Measurements from ENCODE around the gene FOCAD.

Gene FOCAD

DNA sequence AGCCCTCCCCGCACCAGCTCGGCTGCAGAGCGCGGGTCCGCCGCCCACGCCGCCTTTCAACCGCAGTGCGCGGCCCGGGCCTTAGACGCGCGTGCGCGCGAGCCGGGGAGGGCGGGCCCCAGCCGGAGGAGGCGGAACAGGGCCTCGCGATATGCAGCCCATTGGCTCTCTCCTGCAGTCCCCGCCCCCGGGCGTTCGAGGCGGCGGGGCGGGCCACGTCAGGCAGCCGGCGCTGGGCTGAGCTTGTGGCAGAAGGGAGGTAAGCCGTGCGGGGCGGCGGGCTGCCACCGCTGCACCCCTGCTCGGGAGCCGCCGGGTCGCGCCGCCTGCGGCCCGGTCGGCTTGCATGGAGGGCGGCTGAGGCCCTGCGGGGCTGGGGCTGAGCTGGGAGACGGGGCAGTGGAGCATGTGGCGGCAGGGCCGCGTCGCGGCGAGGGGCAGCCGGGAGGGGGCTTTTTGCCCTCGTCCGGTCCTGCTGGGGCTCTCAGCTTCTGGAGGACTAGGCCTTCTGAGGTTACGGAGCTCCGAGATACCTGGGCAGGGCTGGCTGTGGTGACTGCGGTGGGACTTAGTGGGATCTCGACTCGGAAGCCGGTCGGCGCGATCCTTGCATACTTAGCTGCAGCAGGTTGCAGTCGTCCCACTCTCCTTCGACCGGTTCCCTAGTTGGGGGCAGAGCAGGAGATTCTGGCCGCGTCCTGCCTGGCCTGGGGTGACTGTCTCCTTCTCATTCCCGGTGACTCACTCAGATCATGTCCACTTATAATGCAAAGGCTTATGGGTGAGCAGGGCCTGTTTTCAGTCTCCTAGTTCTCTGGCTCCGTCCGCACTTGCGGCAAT, at the start of gene FOCAD:
FOCAD (plus strand) TSS at position 225 of the 840 bp plus-strand sequence. CDS start 31,095 bp downstream, outside the sequence.
- peak within 1 kb of the TSS; percentile 84 for H2AFZ ChIP-seq (ENCODE audit: low read length)

DNA sequence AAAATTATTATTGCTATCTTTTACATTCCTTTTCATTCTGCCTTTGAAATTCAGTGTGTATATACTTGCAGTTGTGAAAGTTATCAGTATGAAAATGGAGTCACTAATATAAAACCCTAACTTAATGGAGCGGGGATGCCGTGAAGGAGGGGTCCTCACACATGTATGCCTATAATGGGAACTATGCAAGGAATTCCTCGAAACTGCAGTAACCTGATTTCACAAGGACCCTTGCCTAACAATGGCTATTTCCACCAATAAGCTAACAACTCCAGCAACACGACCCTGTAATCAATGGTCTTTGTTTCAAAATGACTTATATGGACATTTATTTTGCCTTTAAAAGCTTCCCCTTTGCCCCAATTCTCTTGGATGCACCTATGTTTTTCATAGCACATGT, 49.2 kb upstream of the FOCAD start:
- Histone ChIP-seq H3K4me3 (ENCODE audit: low read length, poor library complexity, severe bottlenecking) (no peak overlapping the region), H3K9me2 (replicated peaks; ENCODE audit: low read depth, low read length) (no peaks in the 10 kb centered on the region), H3K79me2 (ENCODE audit: insufficient read depth, low read length) (no peaks in the 10 kb centered on the region), H2AFZ (ENCODE audit: low read length) (no peak overlapping the region), H3K27me3 (ENCODE audit: insufficient read depth, low read length, poor library complexity, severe bottlenecking) (no peaks in the 10 kb centered on the region), H3K36me3 (ENCODE audit: insufficient read depth, low read length) (no peaks in the 10 kb centered on the region), H3K9me3 (ENCODE audit: insufficient read depth, low read depth, low read length) (no peaks in the 10 kb centered on the region), H3F3A (ENCODE audit: low read depth) (no peaks in the 10 kb centered on the region; the same call in 1 of the 2 replicates), H3K4me2 (ENCODE audit: low read depth, low read length, poor library complexity, severe bottlenecking) (no peak overlapping the region), H3K9ac (ENCODE audit: low read depth, low read length, poor library complexity, severe bottlenecking) (no peak overlapping the region), H3K4me1 (ENCODE audit: insufficient read depth, low read length, poor library complexity, severe bottlenecking) (peaks cover 26% of the 10 kb centered on the region), H4K20me1 (ENCODE audit: insufficient read depth, low read length, poor library complexity, severe bottlenecking) (no peaks in the 10 kb centered on the region)
- TF ChIP-seq EZH2phosphoT487 (IDR thresholded peaks at IDR 0.05; ENCODE audit: borderline replicate concordance) (no peak), CTCF (conservative IDR thresholded peaks at IDR 0.05; ENCODE audit: low read length) (no peak)

More for the DNA sequence above, at the start of gene FOCAD:
- no peaks in the 10 kb centered on the region for H3K9me2 ChIP-seq (replicated peaks; ENCODE audit: low read depth, low read length)
- peak within 1 kb of the TSS; percentile 79 for H3K9ac ChIP-seq (ENCODE audit: low read depth, low read length, poor library complexity, severe bottlenecking)
- H3K9me3 ChIP-seq (ENCODE audit: insufficient read depth, low read depth, low read length), result no peaks in the 10 kb centered on the region
- no peaks in the 10 kb centered on the region for H3K36me3 ChIP-seq (ENCODE audit: insufficient read depth, low read length)
- peak within 1 kb of the TSS; percentile 77 for H3K4me3 ChIP-seq (ENCODE audit: low read length, poor library complexity, severe bottlenecking)
- peaks cover 41% of the 10 kb centered on the region for H3K4me1 ChIP-seq (ENCODE audit: insufficient read depth, low read length, poor library complexity, severe bottlenecking)
- H3K27me3 ChIP-seq (ENCODE audit: insufficient read depth, low read length, poor library complexity, severe bottlenecking), result no peaks in the 10 kb centered on the region
- no peak for TF ChIP-seq CTCF (conservative IDR thresholded peaks at IDR 0.05; ENCODE audit: low read length)
- TF ChIP-seq EZH2phosphoT487 (IDR thresholded peaks at IDR 0.05; ENCODE audit: borderline replicate concordance), result no peak
- H4K20me1 ChIP-seq (ENCODE audit: insufficient read depth, low read length, poor library complexity, severe bottlenecking), result no peaks in the 10 kb centered on the region
- peaks cover 39% of the 10 kb centered on the region for H3K79me2 ChIP-seq (ENCODE audit: insufficient read depth, low read length)
- H3K4me2 ChIP-seq (ENCODE audit: low read depth, low read length, poor library complexity, severe bottlenecking), result peak within 1 kb of the TSS; percentile 81
- no peaks in the 10 kb centered on the region for H3F3A ChIP-seq (ENCODE audit: low read depth)

- Histone ChIP-seq H3F3A (ENCODE audit: low read depth) (peaks cover 5% of the 10 kb centered on the region), H3K4me3 (ENCODE audit: low read length, poor library complexity, severe bottlenecking) (no peak overlapping the region), H3K4me2 (ENCODE audit: low read depth, low read length, poor library complexity, severe bottlenecking) (no peak overlapping the region), H3K9ac (ENCODE audit: low read depth, low read length, poor library complexity, severe bottlenecking) (no peak overlapping the region), H3K79me2 (ENCODE audit: insufficient read depth, low read length) (no peaks in the 10 kb centered on the region), H2AFZ (ENCODE audit: low read length) (no peak overlapping the region), H3K4me1 (ENCODE audit: insufficient read depth, low read length, poor library complexity, severe bottlenecking) (peaks cover 43% of the 10 kb centered on the region), H3K9me2 (replicated peaks; ENCODE audit: low read depth, low read length) (no peaks in the 10 kb centered on the region), H3K9me3 (ENCODE audit: insufficient read depth, low read depth, low read length) (no peaks in the 10 kb centered on the region), H3K36me3 (ENCODE audit: insufficient read depth, low read length) (no peaks in the 10 kb centered on the region), H4K20me1 (ENCODE audit: insufficient read depth, low read length, poor library complexity, severe bottlenecking) (no peaks in the 10 kb centered on the region), H3K27me3 (ENCODE audit: insufficient read depth, low read length, poor library complexity, severe bottlenecking) (no peaks in the 10 kb centered on the region)
- TF ChIP-seq CTCF (conservative IDR thresholded peaks at IDR 0.05; ENCODE audit: low read length) (no peak), EZH2phosphoT487 (IDR thresholded peaks at IDR 0.05; ENCODE audit: borderline replicate concordance) (no peak)
Observed at GRCh38 chr9:20636888-20637440, 47.1 kb upstream of the FOCAD start.
